Thoracic aorta (tissue), 2 donors: Measurements from ENCODE around the gene HRC. TPM values are rescaled to one million over a fixed set of nuclear protein-coding genes. Genes with fewer than 3 reads are reported as not detected.

Experiments
- ATAC-seq: fragments of 150-250 bp; one replicate; pipeline ENCODE4 v1.8.0; 2017; ENCODE audit warnings: low read depth; ENCODE audit not compliant: insufficient number of reproducible peaks, low FRiP score
- DNase-seq: peaks from one replicate; pipeline ENCODE4 v3.0.0-alpha.2; 2020; ENCODE audit warnings: low spot score
- H3K27ac ChIP-seq, 2 donors: fragments of 200-600 bp; sonication (generic); 1 replicate in 1 of 2; 2 replicates in 1 of 2; pipeline ENCODE4 v1.5.1; 2016; ENCODE audit warnings: mild to moderate bottlenecking in 2 of 2, moderate library complexity in 2 of 2
- H3K27me3 ChIP-seq: fragments of 200-600 bp; sonication (generic); replicated peaks from 2 replicates; pipeline ENCODE4 v1.6.0; 2016; ENCODE audit warnings: mild to moderate bottlenecking; ENCODE audit not compliant: insufficient read depth
- H3K36me3 ChIP-seq: fragments of 200-600 bp; sonication (generic); one replicate; pipeline ENCODE4 v1.5.1; 2016
- H3K4me1 ChIP-seq, 2 donors: fragments of 200-600 bp; sonication (generic); 1 replicate in 1 of 2; 2 replicates in 1 of 2; pipeline versions ENCODE4 v1.5.1 to v1.6.0; 2016; ENCODE audit warnings: low read depth in 2 of 2, mild to moderate bottlenecking in 1 of 2; ENCODE audit not compliant: control insufficient read depth in 1 of 2
- H3K4me3 ChIP-seq: fragments of 200-600 bp; sonication (generic); 2 replicates; pipeline ENCODE4 v1.5.1; 2016; ENCODE audit warnings: mild to moderate bottlenecking
- H3K9me3 ChIP-seq: fragments of 200-600 bp; sonication (generic); 2 replicates; pipeline ENCODE4 v1.5.1; 2016
- total RNA-seq, 2 donors: library from RNA; depleted of rRNA; stranded (reverse); fragments of >200 nt; gene quantifications; one replicate each; pipeline versions ENCODE4 v1.1.0 to v1.2.3, GENCODE V29; 2016
- TF ChIP-seq, protein P1 (sequence below): fragments of 200-600 bp; sonication (generic); IDR thresholded peaks from one replicate; pipeline ENCODE4 v1.5.1; 2019; ENCODE audit warnings: antibody characterized with exemption

Gene HRC
- total RNA-seq, 2 donors from 2014 or later, result 2.2 to 6.5 TPM

DNA sequence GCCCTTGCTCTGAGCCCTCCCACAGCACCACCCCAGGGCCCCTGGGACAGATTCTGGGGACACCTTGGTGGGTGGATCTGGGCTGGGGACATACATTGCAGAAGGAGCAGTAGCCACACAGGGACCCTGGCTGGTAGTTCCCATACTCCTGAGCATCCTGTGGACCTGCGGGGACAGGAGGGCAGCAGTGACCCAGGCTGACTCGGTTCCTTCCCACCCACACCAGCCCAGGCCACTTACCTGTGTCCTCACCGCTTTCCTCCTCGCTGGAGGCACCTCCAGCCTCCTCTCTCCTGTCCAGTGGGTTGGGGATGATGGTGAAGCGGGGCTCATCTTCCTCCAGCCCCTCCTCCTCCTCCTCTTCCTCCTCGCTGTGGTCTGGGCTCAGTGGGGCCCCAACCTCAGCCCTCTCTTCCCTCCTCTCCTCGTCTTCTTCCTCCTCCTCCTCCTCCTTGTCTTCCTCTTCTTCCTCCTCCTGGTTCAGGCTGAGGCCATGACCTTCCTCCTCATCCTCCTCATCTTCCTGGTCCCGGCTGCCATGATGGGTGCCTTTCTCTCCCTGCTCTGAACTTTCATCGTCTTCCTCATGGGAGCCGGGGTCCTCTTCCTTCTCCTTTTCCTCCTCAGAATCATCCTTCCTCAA lies 1.9 kb downstream of the HRC start:
- TF ChIP-seq, protein P1, sequence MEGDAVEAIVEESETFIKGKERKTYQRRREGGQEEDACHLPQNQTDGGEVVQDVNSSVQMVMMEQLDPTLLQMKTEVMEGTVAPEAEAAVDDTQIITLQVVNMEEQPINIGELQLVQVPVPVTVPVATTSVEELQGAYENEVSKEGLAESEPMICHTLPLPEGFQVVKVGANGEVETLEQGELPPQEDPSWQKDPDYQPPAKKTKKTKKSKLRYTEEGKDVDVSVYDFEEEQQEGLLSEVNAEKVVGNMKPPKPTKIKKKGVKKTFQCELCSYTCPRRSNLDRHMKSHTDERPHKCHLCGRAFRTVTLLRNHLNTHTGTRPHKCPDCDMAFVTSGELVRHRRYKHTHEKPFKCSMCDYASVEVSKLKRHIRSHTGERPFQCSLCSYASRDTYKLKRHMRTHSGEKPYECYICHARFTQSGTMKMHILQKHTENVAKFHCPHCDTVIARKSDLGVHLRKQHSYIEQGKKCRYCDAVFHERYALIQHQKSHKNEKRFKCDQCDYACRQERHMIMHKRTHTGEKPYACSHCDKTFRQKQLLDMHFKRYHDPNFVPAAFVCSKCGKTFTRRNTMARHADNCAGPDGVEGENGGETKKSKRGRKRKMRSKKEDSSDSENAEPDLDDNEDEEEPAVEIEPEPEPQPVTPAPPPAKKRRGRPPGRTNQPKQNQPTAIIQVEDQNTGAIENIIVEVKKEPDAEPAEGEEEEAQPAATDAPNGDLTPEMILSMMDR, result no peak
- ATAC-seq, result no peak
- no peaks in the 10 kb centered on the region for H3K27me3 ChIP-seq
- peaks cover 20 to 34% of the 10 kb centered on the region in 2 donors for H3K4me1 ChIP-seq
- no peak for DNase-seq
- H3K9me3 ChIP-seq, result no peaks in the 10 kb centered on the region
- no peak overlapping the region for H3K27ac ChIP-seq
- no peak overlapping the region for H3K4me3 ChIP-seq
- H3K36me3 ChIP-seq, result no peaks in the 10 kb centered on the region

DNA sequence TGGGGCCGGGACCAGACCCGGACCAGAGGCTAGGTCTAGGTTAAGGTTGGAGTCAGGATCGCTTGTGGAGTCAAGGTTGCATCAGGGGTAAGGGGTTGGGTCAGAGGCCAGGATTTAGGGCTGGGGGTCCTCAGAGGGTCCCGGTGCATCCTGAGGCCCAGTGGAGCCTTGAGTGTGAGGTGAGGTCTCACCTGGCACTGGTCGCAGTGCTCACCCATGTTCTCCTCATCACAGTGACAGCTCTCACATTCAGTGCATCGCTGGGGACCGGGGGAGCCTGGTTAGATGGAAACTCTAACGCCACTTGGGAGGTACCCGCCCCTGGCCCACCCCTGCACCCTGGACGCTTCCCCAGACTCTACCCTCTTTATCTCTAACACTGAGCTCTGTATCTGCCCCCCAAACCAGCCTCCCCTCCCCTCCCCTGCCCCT lies 3.1 kb downstream of the HRC start:
- TF ChIP-seq, protein P1, result no peak
- no peak overlapping the region for H3K4me3 ChIP-seq
- ATAC-seq, result no peak
- H3K9me3 ChIP-seq, result no peaks in the 10 kb centered on the region
- H3K27me3 ChIP-seq, result no peaks in the 10 kb centered on the region
- H3K27ac ChIP-seq, result peak overlapping the region in 1 of 2 donors; percentile 60
- H3K4me1 ChIP-seq, result peaks cover 19 to 31% of the 10 kb centered on the region in 2 donors
- H3K36me3 ChIP-seq, result no peaks in the 10 kb centered on the region
- DNase-seq, result no peak

DNA sequence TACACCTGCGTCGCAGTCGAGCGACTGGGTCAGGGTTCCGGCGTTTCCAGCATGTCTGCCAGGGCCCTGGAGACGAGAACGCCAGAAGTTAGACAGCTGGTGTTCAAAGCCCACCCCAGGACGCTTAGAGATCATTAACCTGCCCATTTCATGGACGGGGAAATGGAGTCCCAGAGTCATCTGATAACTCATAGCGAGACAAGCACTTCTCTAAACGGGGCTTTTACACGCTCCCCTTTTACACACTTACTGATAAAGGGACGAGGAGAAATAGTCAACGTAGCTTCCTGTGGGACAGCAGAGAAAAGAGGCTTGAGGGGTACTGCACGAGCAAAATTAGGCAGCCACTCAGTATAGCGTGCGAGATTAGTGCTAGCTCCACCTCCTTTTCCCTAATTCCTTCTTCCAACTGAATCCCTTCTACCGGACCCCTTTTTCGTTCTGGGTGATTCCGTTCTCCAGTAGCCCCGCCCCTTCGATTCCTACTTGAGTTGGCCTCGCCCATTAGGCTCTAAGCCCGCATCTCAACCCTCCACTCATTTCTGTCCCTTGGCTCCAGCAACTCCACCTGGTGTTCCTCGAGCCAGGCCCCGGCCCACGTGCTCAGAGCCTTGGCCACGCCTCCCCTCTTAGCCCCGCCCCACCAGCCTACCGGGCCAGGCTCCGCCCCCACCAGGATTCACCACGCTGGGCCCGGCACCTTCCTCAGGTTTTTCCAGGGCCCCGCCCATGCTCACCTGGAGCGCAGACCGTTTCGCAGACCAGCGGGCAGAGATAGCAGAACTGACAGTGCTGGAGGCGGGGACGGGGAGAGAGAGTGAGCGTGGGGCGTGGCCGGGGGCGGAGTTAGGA lies 3.7 kb downstream of the HRC start:
- no peak for DNase-seq
- TF ChIP-seq, protein P1, result no peak
- Histone ChIP-seq H3K27me3 (no peaks in the 10 kb centered on the region), H3K36me3 (no peaks in the 10 kb centered on the region), H3K4me3 (peak overlapping the region; percentile 79), H3K27ac (peak overlapping the region; percentile 60 to 69), H3K4me1 (peaks cover 19 to 32% of the 10 kb centered on the region in 2 donors), H3K9me3 (no peaks in the 10 kb centered on the region)
- ATAC-seq, result no peak

DNA sequence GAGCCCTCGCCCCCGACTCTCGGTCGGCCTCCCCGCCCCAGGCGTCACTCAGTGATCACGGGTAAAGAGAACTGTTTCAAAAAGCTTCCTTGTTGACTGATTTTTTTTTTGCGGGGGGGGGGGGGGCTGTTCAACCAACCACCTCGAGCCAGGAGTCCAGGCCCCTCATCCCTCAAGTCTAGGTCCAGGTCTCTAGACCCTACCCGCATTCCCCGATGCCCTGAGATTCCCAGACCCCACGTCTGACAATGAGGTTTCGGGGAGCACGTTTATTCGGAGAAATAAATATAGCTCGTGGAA lies 4.3 kb downstream of the HRC start:
- Histone ChIP-seq H3K27me3 (no peaks in the 10 kb centered on the region), H3K9me3 (no peaks in the 10 kb centered on the region), H3K27ac (peak overlapping the region; percentile 60 to 69), H3K36me3 (no peaks in the 10 kb centered on the region), H3K4me3 (peak overlapping the region; percentile 79), H3K4me1 (peaks cover 19 to 36% of the 10 kb centered on the region in 2 donors)
- no peak for DNase-seq
- ATAC-seq, result no peak
- TF ChIP-seq, protein P1, result no peak

DNA sequence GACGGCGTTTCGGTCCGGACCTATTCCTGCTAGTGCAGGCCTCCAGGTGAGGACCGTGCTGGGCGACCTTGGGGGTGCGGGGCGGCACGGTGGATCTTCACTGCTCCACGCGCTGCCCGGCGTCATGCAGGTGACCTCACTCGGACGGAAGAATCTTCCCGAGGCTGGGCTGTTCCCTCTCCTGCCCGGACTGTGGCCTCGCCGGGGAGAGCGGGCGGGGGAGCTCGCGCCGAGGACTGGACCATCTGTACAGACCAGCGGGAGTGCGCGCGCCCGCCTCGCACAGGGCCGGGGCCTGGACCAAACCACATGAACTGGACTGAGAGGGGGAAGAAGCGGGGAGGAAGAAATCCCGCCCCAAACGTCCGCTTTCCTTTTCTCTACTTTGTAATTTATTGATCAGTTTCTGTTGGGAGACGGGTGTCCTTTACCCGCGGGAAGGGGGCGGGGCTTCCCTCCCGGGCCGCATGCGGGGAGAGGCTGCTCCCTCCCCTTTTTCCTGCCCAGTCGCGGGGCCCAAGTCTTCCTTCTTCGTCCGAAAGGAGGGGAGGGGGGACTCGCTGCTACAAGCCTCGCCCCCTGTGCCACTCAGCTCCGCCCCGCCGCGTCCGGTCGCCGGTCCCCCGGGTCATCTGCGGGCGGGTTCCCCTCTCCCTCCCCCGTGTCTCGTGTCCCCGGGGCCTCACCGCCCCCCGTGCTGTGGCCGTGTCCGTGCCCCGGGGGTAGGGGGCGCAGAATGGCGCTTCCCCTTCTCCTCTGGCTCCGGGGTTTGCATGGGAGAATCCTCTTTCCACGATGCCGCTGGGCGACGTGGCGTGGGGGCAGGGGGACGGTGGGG lies 4.9 kb downstream of the HRC start:
- Histone ChIP-seq H3K27me3 (no peaks in the 10 kb centered on the region), H3K27ac (peak overlapping the region; percentile 60 to 69), H3K4me1 (peaks cover 22 to 31% of the 10 kb centered on the region in 2 donors), H3K4me3 (peak overlapping the region; percentile 79), H3K9me3 (no peaks in the 10 kb centered on the region), H3K36me3 (no peaks in the 10 kb centered on the region)
- TF ChIP-seq, protein P1, result peak; percentile 7
- ATAC-seq (peak; percentile 60), DNase-seq (no peak)
